GM19467 (cell line): Measurements from ENCODE around the gene CXADR.

Source experiments
- ATAC-seq: cut with Tn5 transposase; IDR thresholded peaks from one replicate; pipeline ENCODE4 v1.9.1; 2021; ENCODE audit warnings: mild to moderate bottlenecking, moderate library complexity; ENCODE audit not compliant: unreplicated experiment

The CXADR gene

GRCh38 chr21:17585875-17586450 is 73.1 kb downstream of the CXADR start:
- no peak for ATAC-seq

- ATAC-seq, result no peak
Observed at GRCh38 chr21:17590430-17590829, 77.6 kb downstream of the CXADR start.

- ATAC-seq, result no peak
Observed at GRCh38 chr21:17597680-17598079, 84.8 kb downstream of the CXADR start.

- ATAC-seq, result peak; percentile 58
Observed at GRCh38 chr21:17598437-17598836, 85.6 kb downstream of the CXADR start.

GRCh38 chr21:17602874-17603273 is 90.0 kb downstream of the CXADR start:
- no peak for ATAC-seq

GRCh38 chr21:17607684-17608083 is 94.8 kb downstream of the CXADR start:
- ATAC-seq, result no peak

- ATAC-seq, result no peak
Observed at GRCh38 chr21:17609681-17610080, 96.8 kb downstream of the CXADR start.

GRCh38 chr21:17610911-17611310 is 98.1 kb downstream of the CXADR start:
- ATAC-seq, result no peak

GRCh38 chr21:17611414-17612022 is 98.7 kb downstream of the CXADR start:
- ATAC-seq, result peak; percentile 53

GRCh38 chr21:17612023-17612564 is 99.3 kb downstream of the CXADR start:
- ATAC-seq, result peak; percentile 11

GRCh38 chr21:17612565-17613241 is 99.9 kb downstream of the CXADR start, which contains the start of gene BTG3:
BTG3 (minus strand) TSS chr21:17612901; CDS start chr21:17609144, 3,757 bp downstream.
- ATAC-seq, result peak; percentile 76

GRCh38 chr21:17613242-17613676 is 100.4 kb downstream of the CXADR start:
- ATAC-seq, result no peak

- no peak for ATAC-seq
Observed at GRCh38 chr21:17616831-17617230, 104.0 kb downstream of the CXADR start.

GRCh38 chr21:17622018-17622417 is 109.2 kb downstream of the CXADR start:
- ATAC-seq, result no peak

GRCh38 chr21:17631195-17631594 is 118.4 kb downstream of the CXADR start:
- ATAC-seq, result no peak

- ATAC-seq, result no peak
Observed at GRCh38 chr21:17636711-17637110, 123.9 kb downstream of the CXADR start.

GRCh38 chr21:17640821-17641220 is 128.0 kb downstream of the CXADR start:
- no peak for ATAC-seq
